HepG2 (cell line): ENCODE results near the gene FAM53B. TPM values are rescaled to one million over a fixed set of nuclear protein-coding genes. Genes with fewer than 3 reads are reported as not detected.

ENCODE experiments used
- ATAC-seq: fragments of 200-7000 bp; cut with Tn5 transposase; 3 replicates; pipeline ENCODE4 v1.9.1; 2020; ENCODE audit warnings: mild to moderate bottlenecking, moderate library complexity
- BruUV-seq: library from RNA; stranded (reverse); fragments of 400-500 nt; replicated peaks from 2 replicates; lab custom pipeline; 2021; lab: Mats Ljungman, UMichigan
- CTCF ChIA-PET: fragments of 300-600 bp; formaldehyde crosslinking; extraction: SDS; loops from one replicate; lab custom pipeline; 2021; ENCODE audit warnings: low total read pairs, inconsistent platforms, low intra/inter-chr PET ratio; lab: Yijun Ruan, JAX
- POLR2A ChIA-PET: fragments of 350-600 bp; sonication (Branson Sonifier 250); formaldehyde crosslinking; loops from one replicate; lab custom pipeline; 2020; ENCODE audit warnings: antibody characterized with exemption, inconsistent platforms; lab: Yijun Ruan, JAX
- DNase-seq: peaks from one replicate; pipeline ENCODE4 v3.0.0-alpha.2; 2015; ENCODE audit warnings: low spot score
- FAIRE-seq: peaks from 3 replicates; lab custom pipeline; 2011; peaks lifted over from hg19 to GRCh38; lab: Jason Lieb, UNC
- H2AFZ ChIP-seq: one replicate; pipeline ENCODE4 v1.6.1; 2011; ENCODE audit warnings: low read length, inconsistent platforms
- H3K27ac ChIP-seq: fragments of 300-600 bp; 3 replicates; pipeline ENCODE4 v1.8.0; 2011; ENCODE audit warnings: mixed run types, mild to moderate bottlenecking, mixed read lengths, low read length, inconsistent platforms; ENCODE audit not compliant: insufficient read depth; ENCODE audit errors: extremely low read length
- H3K27me3 ChIP-seq, 2 experiments: fragments of 200-600 bp in 1 of 2; 2 replicates in 1 of 2; 3 replicates in 1 of 2; pipeline versions ENCODE4 v1.6.0 to v1.8.0; 2011; ENCODE audit warnings: low read length in 2 of 2, mild to moderate bottlenecking in 2 of 2, moderate library complexity in 2 of 2, inconsistent platforms in 1 of 2; ENCODE audit not compliant: insufficient read depth in 2 of 2, control insufficient read depth in 1 of 2
- H3K36me3 ChIP-seq, 2 experiments: fragments of 200-600 bp in 1 of 2; replicated peaks in 1 of 2; 2 replicates in 1 of 2; 3 replicates in 1 of 2; pipeline versions ENCODE4 v1.5.1 to v1.8.0; 2011; ENCODE audit warnings: low read length in 2 of 2, inconsistent platforms in 1 of 2; ENCODE audit not compliant: insufficient read depth in 2 of 2, control insufficient read depth in 1 of 2
- H3K4me1 ChIP-seq: 2 replicates; pipeline ENCODE4 v1.5.1; 2012; ENCODE audit warnings: low read length, inconsistent platforms; ENCODE audit not compliant: insufficient read depth
- H3K4me2 ChIP-seq: 2 replicates; pipeline ENCODE4 v1.6.0; 2011; ENCODE audit warnings: low read depth, low read length, inconsistent platforms
- H3K4me3 ChIP-seq, 3 experiments: fragments of 200-600 bp in 1 of 3; sonication (generic), shearing (Covaris generic) in 1 of 3; replicated peaks in 1 of 3; 2 replicates each; pipeline ENCODE4 v1.5.1; 2011 to 2016; ENCODE audit warnings: low read length in 3 of 3, inconsistent platforms in 2 of 3, low read depth in 2 of 3, mild to moderate bottlenecking in 2 of 3, control low read depth in 1 of 3, mixed read lengths in 1 of 3; ENCODE audit not compliant: insufficient read depth in 1 of 3
- H3K79me2 ChIP-seq: one replicate; pipeline ENCODE4 v1.6.1; 2011; ENCODE audit warnings: low read length, inconsistent platforms; ENCODE audit not compliant: insufficient read depth
- H3K9ac ChIP-seq: 2 replicates; pipeline ENCODE4 v1.6.0; 2011; ENCODE audit warnings: mild to moderate bottlenecking, low read depth, low read length, inconsistent platforms; ENCODE audit not compliant: insufficient read depth
- H3K9me3 ChIP-seq: 2 replicates; pipeline ENCODE4 v1.5.1; 2012; ENCODE audit warnings: mild to moderate bottlenecking, low read length
- H4K20me1 ChIP-seq: 2 replicates; pipeline ENCODE4 v1.6.0; 2011; ENCODE audit warnings: inconsistent platforms, mild to moderate bottlenecking, low read length, moderate library complexity; ENCODE audit not compliant: insufficient read depth
- CBX1 ChIP-seq: IDR thresholded peaks from one replicate; pipeline ENCODE4 v1.6.1; 2016; ENCODE audit warnings: antibody characterized with exemption, low read depth
- HIVEP1 ChIP-seq: sonication (generic); formaldehyde crosslinking; IDR thresholded peaks from 2 replicates; pipeline ENCODE4 v1.4.0; 2020; ENCODE audit warnings: mild to moderate bottlenecking, missing genetic modification reagents
- NCOA2 ChIP-seq: sonication (generic); formaldehyde crosslinking; IDR thresholded peaks from 2 replicates; pipeline ENCODE4 v1.8.0; 2022; ENCODE audit warnings: inconsistent platforms
- NFE2 ChIP-seq: sonication (generic); formaldehyde crosslinking; IDR thresholded peaks from 2 replicates; pipeline ENCODE4 v1.4.0; 2020; ENCODE audit warnings: missing genetic modification reagents
- RARA ChIP-seq: IDR thresholded peaks from 2 replicates; pipeline ENCODE4 v1.6.1; 2016; ENCODE audit warnings: missing genetic modification reagents, missing compliant biosample characterization
- RBFOX2 ChIP-seq: fragments of 200-400 bp; formaldehyde crosslinking; IDR thresholded peaks from 2 replicates; pipeline ENCODE4 v1.6.1; 2017; ENCODE audit warnings: low read depth, mild to moderate bottlenecking, low read length
- THRA ChIP-seq: sonication (generic); formaldehyde crosslinking; IDR thresholded peaks from 2 replicates; pipeline ENCODE4 v1.4.0; 2020; ENCODE audit warnings: missing genetic modification reagents, borderline replicate concordance
- ZNF3 ChIP-seq: IDR thresholded peaks from 2 replicates; pipeline ENCODE4 v1.7.0; 2017; ENCODE audit warnings: inconsistent platforms
- ZNF354B ChIP-seq: sonication (generic); formaldehyde crosslinking; IDR thresholded peaks from 2 replicates; pipeline ENCODE4 v1.8.0; 2022; ENCODE audit warnings: mild to moderate bottlenecking, missing genetic modification reagents
- ZNF484 ChIP-seq: sonication (generic); formaldehyde crosslinking; IDR thresholded peaks from 2 replicates; pipeline ENCODE4 v1.5.1; 2020; ENCODE audit warnings: mild to moderate bottlenecking, low read depth, missing genetic modification reagents, borderline replicate concordance
- ZNF609 ChIP-seq: sonication (generic); formaldehyde crosslinking; IDR thresholded peaks from 2 replicates; pipeline ENCODE4 v1.4.0; 2020; ENCODE audit warnings: mild to moderate bottlenecking, missing genetic modification reagents, borderline replicate concordance
- ZNF878 ChIP-seq: sonication (generic); formaldehyde crosslinking; IDR thresholded peaks from 2 replicates; pipeline ENCODE4 v1.8.1; 2023; ENCODE audit warnings: mild to moderate bottlenecking, missing genetic modification reagents, moderate library complexity
- ZSCAN25 ChIP-seq: sonication (generic); formaldehyde crosslinking; IDR thresholded peaks from 2 replicates; pipeline ENCODE4 v1.8.0; 2022; ENCODE audit warnings: mild to moderate bottlenecking, missing genetic modification reagents
- ZSCAN5A ChIP-seq: sonication (generic); formaldehyde crosslinking; IDR thresholded peaks from 2 replicates; pipeline ENCODE4 v1.8.0; 2022; ENCODE audit warnings: mild to moderate bottlenecking, missing genetic modification reagents, borderline replicate concordance
- WGBS: methylation state at CpG from one replicate; pipeline ENCODE4 v1.1.6; 2017; ENCODE audit warnings: low lambda C conversion rate; 5-methylcytosine and 5-hydroxymethylcytosine counted together
- in situ Hi-C: cut with HindIII; loops from 2 replicates; pipeline ENCODE4 v1.10.0; 2017; ENCODE audit warnings: low pct_unique_long_range_greater_than_20kb; ENCODE audit not compliant: extremely low pct_ligation_motif_present
- intact Hi-C: fragments of 100-400 bp; cut with micrococcal nuclease; formaldehyde crosslinking; loops from one replicate; pipeline ENCODE4 v1.10.0; 2022; ENCODE audit not compliant: unreplicated experiment
- polyA plus RNA-seq, 8 experiments: library from polyadenylated mRNA; depleted of rRNA in 3 of 8; stranded (reverse) in 7 of 8; unstranded in 1 of 8; fragments of >200 nt; fragmentation: Illumina TruSeq in 4 of 8; extraction: Trizol in 4 of 8; gene quantifications; 2 replicates each; pipeline versions ENCODE4 v1.2.1 to v1.2.3, GENCODE V29; 2011 to 2016; ENCODE audit warnings: low read depth in 4 of 8, missing spikeins in 1 of 8, mixed read lengths in 1 of 8; ENCODE audit not compliant: insufficient read depth in 1 of 8
- total RNA-seq, 5 experiments: library from RNA; depleted of rRNA; stranded (reverse); fragments of >200 nt; fragmentation: Illumina TruSeq; extraction: Trizol; gene quantifications; 2 replicates each; pipeline ENCODE4 v1.2.3, GENCODE V29; 2016; ENCODE audit warnings: low read depth in 1 of 5

FAM53B gene
- total and polyA plus RNA-seq, 2 of the 13 experiments (the other 11 are each of a cell fraction or from before 2014, with no cell fraction given) = 6.4 to 19.3 TPM

GRCh38 chr10:124736491-124737136 lies 7.6 kb downstream of the FAM53B start (continued):
- TF ChIP-seq THRA (CRISPR knock-in tag) (peak; percentile 28; the same call in 1 of the 2 replicates), ZSCAN25 (CRISPR knock-in tag) (peak; percentile 80), HIVEP1 (CRISPR knock-in tag) (peak; percentile 29; the same call in 1 of the 2 replicates), CBX1 (no peak), NFE2 (CRISPR knock-in tag) (no peak), ZNF354B (no peak), RARA (CRISPR knock-in tag) (peak; percentile 88), ZNF484 (CRISPR knock-in tag) (no peak), RBFOX2 (no peak)
- TF ChIP-seq, all 625 proteins: peak for 31

GRCh38 chr10:124735491-124736286 lies 8.5 kb downstream of the FAM53B start:
- Histone ChIP-seq H3K79me2 (peaks cover 74% of the 10 kb centered on the region), H4K20me1 (peaks cover 15% of the 10 kb centered on the region), H3K4me1 (peaks cover 46% of the 10 kb centered on the region), H3K9me3 (no peaks in the 10 kb centered on the region), H3K4me3 (no peak overlapping the region), H3K4me2 (no peak overlapping the region), H2AFZ (no peak overlapping the region), H3K36me3 (peaks cover 0 to 3% of the 10 kb centered on the region in 2 experiments; a peak in 3 of 5 replicates), H3K27ac (no peak overlapping the region), H3K27me3 (no peaks in the 10 kb centered on the region), H3K9ac (no peak overlapping the region)
- WGBS = 98% methylated on average over 13 of the region's 15 CpGs
- no peak for FAIRE-seq
- POLR2A ChIA-PET = no interaction called here
- in situ Hi-C loops (no loop called here), intact Hi-C loops (no loop called here)
- ATAC-seq = no peak
- no TSS peak for BruUV-seq
- no peak for DNase-seq
- CTCF ChIA-PET = no interaction called here
- TF ChIP-seq NCOA2 (CRISPR knock-in tag) (no peak), ZNF3 (CRISPR knock-in tag) (no peak), ZNF878 (CRISPR knock-in tag) (no peak), ZNF609 (no peak), ZSCAN5A (CRISPR knock-in tag) (no peak)
